ENCODE data around the gene ACY1. TPM values are rescaled to one million over a fixed set of nuclear protein-coding genes. Genes with fewer than 3 reads are reported as not detected.

ACY1 gene
- total RNA-seq, 4 donors from 2014 or later: 31.2 to 49.3 (median 36.8) TPM

GRCh38 chr3:51937014-51937413, 46.3 kb upstream of the ACY1 start:
- H3K27me3 ChIP-seq: no peaks in the 10 kb centered on the region
- DNase-seq (ENCODE audit: low spot score in 2 of 2): peak in 1 of 2 donors; percentile 63
- no peak for TF ChIP-seq CTCF (IDR thresholded peaks at IDR 0.05)
- TF ChIP-seq EP300 (IDR thresholded peaks at IDR 0.05): no peak
- no peak for TF ChIP-seq POLR2A (IDR thresholded peaks at IDR 0.05)
- TF ChIP-seq POLR2AphosphoS5 (IDR thresholded peaks at IDR 0.05): no peak
- H3K9me3 ChIP-seq: no peaks in the 10 kb centered on the region
- H3K36me3 ChIP-seq: peaks cover 69% of the 10 kb centered on the region
- H3K4me1 ChIP-seq: peaks cover 20% of the 10 kb centered on the region
- no peak overlapping the region for H3K27ac ChIP-seq
- WGBS: 80% methylated on average over 1 of the region's 9 CpGs
- H3K4me3 ChIP-seq: no peak overlapping the region

- H3K9me3 ChIP-seq: no peaks in the 10 kb centered on the region
- no peak overlapping the region for H3K4me3 ChIP-seq
- no peak overlapping the region for H3K27ac ChIP-seq
- WGBS: 89% methylated on average over 13 of the region's 13 CpGs
- DNase-seq (ENCODE audit: low spot score in 2 of 2): peak; percentile 59 to 68
- no peaks in the 10 kb centered on the region for H3K27me3 ChIP-seq
- peaks cover 63% of the 10 kb centered on the region for H3K36me3 ChIP-seq
- TF ChIP-seq POLR2A (IDR thresholded peaks at IDR 0.05): no peak
- TF ChIP-seq EP300 (IDR thresholded peaks at IDR 0.05): no peak
- TF ChIP-seq CTCF (IDR thresholded peaks at IDR 0.05): no peak
- TF ChIP-seq POLR2AphosphoS5 (IDR thresholded peaks at IDR 0.05): no peak
- H3K4me1 ChIP-seq: peaks cover 27% of the 10 kb centered on the region
These were observed 45.5 kb upstream of the ACY1 start for GRCh38 chr3:51937611-51938450.

- H3K4me1 ChIP-seq: peaks cover 34% of the 10 kb centered on the region
- H3K36me3 ChIP-seq: peaks cover 52% of the 10 kb centered on the region
- H3K27ac ChIP-seq: no peak overlapping the region
- no peaks in the 10 kb centered on the region for H3K9me3 ChIP-seq
- no peaks in the 10 kb centered on the region for H3K27me3 ChIP-seq
- H3K4me3 ChIP-seq: no peak overlapping the region
- DNase-seq (ENCODE audit: low spot score in 2 of 2): peak in 1 of 2 donors; percentile 47
- TF ChIP-seq EP300 (IDR thresholded peaks at IDR 0.05): no peak
- TF ChIP-seq CTCF (IDR thresholded peaks at IDR 0.05): no peak
- no peak for TF ChIP-seq POLR2AphosphoS5 (IDR thresholded peaks at IDR 0.05)
- no peak for TF ChIP-seq POLR2A (IDR thresholded peaks at IDR 0.05)
- WGBS: 84% methylated on average over 9 of the region's 9 CpGs
These were observed 44.4 kb upstream of the ACY1 start for GRCh38 chr3:51938780-51939425.

GRCh38 chr3:51940648-51941462, 42.5 kb upstream of the ACY1 start:
- Histone ChIP-seq H3K27me3 (no peaks in the 10 kb centered on the region), H3K9me3 (no peaks in the 10 kb centered on the region), H3K36me3 (peaks cover 32% of the 10 kb centered on the region), H3K4me3 (peak overlapping the region; percentile 82), H3K27ac (peak overlapping the region; percentile 71), H3K4me1 (peaks cover 34% of the 10 kb centered on the region)
- WGBS: 32% methylated on average over 13 of the region's 13 CpGs
- DNase-seq (ENCODE audit: low spot score in 2 of 2): peak in 1 of 2 donors; percentile 35
- TF ChIP-seq EP300 (IDR thresholded peaks at IDR 0.05): no peak
- no peak for TF ChIP-seq POLR2AphosphoS5 (IDR thresholded peaks at IDR 0.05)
- no peak for TF ChIP-seq POLR2A (IDR thresholded peaks at IDR 0.05)
- TF ChIP-seq CTCF (IDR thresholded peaks at IDR 0.05): no peak

Measured in suprapubic skin (tissue), 4 donors.